Measurements from ENCODE around the gene TRMT11. TPM values are rescaled to one million over a fixed set of nuclear protein-coding genes. Genes with fewer than 3 reads are reported as not detected.
"Not testable (repeated sequence)": the region's sequence is repeated elsewhere in the genome, so short reads cannot be mapped to it uniquely, and the experiment has no call there.

TRMT11 gene
- total RNA-seq, 2 donors from 2014 or later, result 39.5 to 44.1 TPM

DNA sequence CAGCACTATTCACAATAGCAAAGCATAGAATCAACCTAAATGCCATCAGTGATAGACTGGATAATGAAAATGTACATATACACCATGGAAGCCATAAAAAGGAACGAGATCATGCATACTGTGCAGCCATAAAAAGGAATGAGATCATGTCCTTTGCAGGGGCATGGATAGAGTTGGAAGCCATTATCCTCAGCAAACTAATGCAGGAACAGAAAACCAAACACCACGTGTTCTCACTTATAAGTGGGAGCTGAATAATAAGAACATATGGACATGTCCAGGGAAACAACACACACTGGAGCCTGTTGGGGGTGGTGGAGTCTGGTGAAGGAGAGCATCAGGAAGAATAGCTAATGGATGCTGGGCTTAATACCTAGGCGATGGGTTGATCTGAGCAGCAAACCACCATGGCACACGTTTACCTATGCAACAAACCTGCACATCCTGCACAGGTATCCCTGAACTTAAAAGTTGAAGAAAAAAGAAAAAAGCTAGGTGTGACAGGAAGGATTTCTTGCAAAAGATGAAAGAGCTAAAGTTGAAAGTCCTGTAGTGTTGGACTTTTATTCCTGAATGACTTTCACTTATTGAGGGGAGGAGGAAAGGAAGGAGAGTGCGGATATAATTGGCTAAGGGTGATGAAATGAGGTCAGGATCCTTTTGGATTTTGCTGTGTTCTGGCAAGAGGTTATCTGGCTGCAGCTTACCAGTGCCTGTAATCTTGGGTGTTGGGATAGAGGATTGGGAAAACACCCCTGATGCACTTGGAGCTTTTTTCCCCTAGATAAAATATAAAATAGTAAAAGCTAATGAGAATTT, 8.5 kb downstream of the TRMT11 start:
- H3K27ac Mint-ChIP-seq, result no peak overlapping the region
- H3K36me3 Mint-ChIP-seq (ENCODE audit: low read depth), result peaks cover 53% of the 10 kb centered on the region
- no peaks in the 10 kb centered on the region for H3K27me3 Mint-ChIP-seq

GRCh38 chr6:125995972-125996580, 9.7 kb downstream of the TRMT11 start:
- Mint-ChIP-seq H3K36me3 (ENCODE audit: low read depth) (peaks cover 65% of the 10 kb centered on the region), H3K27me3 (no peaks in the 10 kb centered on the region), H3K4me3 (peak overlapping the region; percentile 62), H3K27ac (no peak overlapping the region), H3K9me3 (no peaks in the 10 kb centered on the region), H3K4me1 (peaks cover 25% of the 10 kb centered on the region)
- peak; percentile 85 for ATAC-seq (replicated peaks)

More for the DNA sequence above, 8.5 kb downstream of the TRMT11 start:
- no peak overlapping the region for H3K4me3 Mint-ChIP-seq
- no peaks in the 10 kb centered on the region for H3K9me3 Mint-ChIP-seq
- H3K4me1 Mint-ChIP-seq, result peaks cover 25% of the 10 kb centered on the region
- ATAC-seq (replicated peaks), result no peak

DNA sequence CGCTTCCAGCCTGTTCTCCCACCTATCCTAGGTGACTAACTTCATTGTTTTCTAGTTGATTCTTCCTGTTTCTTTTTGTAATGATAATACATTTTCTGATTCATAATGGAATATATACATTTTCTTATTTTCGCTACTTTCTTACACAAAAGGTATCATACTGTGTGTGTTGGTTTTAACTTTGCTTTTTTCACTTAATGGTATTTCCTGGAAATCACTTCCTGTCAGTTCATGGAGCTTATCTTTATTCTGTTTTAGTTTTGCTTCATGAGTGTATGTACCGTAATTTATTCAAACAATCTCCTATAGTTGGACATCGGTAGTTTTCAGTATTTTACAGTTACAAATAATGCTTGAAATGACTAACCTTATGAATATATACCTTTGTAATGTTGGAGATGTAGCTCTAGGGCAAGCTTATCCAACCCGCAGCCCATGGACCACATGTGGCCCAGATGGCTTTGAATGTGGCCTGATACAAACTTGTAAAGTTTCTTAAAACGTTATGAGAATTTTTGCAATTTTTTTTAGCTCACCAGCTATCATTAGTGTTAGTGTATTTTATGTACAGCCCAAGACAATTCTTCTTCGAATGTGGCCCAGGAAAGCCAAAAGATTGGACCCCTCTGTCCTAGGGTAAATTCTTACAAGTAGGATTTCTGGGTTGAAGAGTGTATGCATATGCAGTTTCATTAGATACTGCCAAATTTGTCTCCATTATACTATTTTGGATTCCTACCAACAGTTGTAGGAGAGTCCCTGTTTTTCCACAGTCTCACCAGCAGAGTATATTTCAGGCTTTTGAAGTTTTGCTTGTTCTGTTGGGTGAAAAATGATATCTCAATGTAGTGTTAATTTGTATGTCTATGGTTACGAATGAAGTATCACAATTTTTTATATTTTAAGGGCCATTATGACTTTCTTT, 16.7 kb downstream of the TRMT11 start:
- H3K4me3 Mint-ChIP-seq, result peak overlapping the region; percentile 19
- H3K27ac Mint-ChIP-seq, result peak overlapping the region; percentile 8
- ATAC-seq (replicated peaks), result peak; percentile 56
- H3K9me3 Mint-ChIP-seq, result no peaks in the 10 kb centered on the region
- no peaks in the 10 kb centered on the region for H3K27me3 Mint-ChIP-seq
- peaks cover 96% of the 10 kb centered on the region for H3K36me3 Mint-ChIP-seq (ENCODE audit: low read depth)
- H3K4me1 Mint-ChIP-seq, result peaks cover 17% of the 10 kb centered on the region

GRCh38 chr6:126007800-126008199, 21.5 kb downstream of the TRMT11 start:
- ATAC-seq (replicated peaks), result no peak
- H3K27ac Mint-ChIP-seq, result no peak overlapping the region

DNA sequence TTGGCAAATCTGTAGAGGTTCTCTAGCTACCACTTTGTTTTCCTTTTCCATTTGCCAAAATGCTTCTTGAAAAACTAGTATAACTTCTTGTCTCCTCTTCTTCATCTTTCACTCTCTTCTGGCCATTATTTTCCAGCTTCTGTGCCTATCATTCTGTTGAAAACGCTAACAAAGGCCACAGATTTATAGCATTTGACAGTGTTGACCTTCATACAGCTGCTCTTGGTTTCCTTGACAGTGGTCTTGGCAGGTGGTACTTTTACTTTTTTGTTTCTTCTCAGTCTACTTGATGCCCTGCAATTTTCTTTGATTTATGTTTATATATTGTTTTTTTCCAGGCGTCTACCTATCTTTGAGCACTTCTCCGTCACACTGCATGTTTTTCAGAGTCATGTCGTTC, 23.7 kb downstream of the TRMT11 start:
- ATAC-seq (replicated peaks), result no peak
- Mint-ChIP-seq H3K27me3 (no peaks in the 10 kb centered on the region), H3K4me3 (no peak overlapping the region), H3K27ac (no peak overlapping the region), H3K4me1 (no peaks in the 10 kb centered on the region), H3K36me3 (ENCODE audit: low read depth) (peaks cover 92% of the 10 kb centered on the region), H3K9me3 (no peaks in the 10 kb centered on the region)

More at GRCh38 chr6:126007800-126008199, 21.5 kb downstream of the TRMT11 start:
- H3K27me3 Mint-ChIP-seq, result no peaks in the 10 kb centered on the region
- H3K4me3 Mint-ChIP-seq, result no peak overlapping the region
- peaks cover 3% of the 10 kb centered on the region for H3K4me1 Mint-ChIP-seq
- H3K36me3 Mint-ChIP-seq (ENCODE audit: low read depth), result peaks cover 93% of the 10 kb centered on the region
- no peaks in the 10 kb centered on the region for H3K9me3 Mint-ChIP-seq

- Mint-ChIP-seq H3K9me3 (no peaks in the 10 kb centered on the region), H3K27me3 (no peaks in the 10 kb centered on the region), H3K4me1 (peaks cover 5% of the 10 kb centered on the region), H3K27ac (no peak overlapping the region), H3K36me3 (ENCODE audit: low read depth) (peaks cover 98% of the 10 kb centered on the region), H3K4me3 (no peak overlapping the region)
- ATAC-seq (replicated peaks), result no peak
Measured at GRCh38 chr6:126015863-126016262, 29.5 kb downstream of the TRMT11 start.

DNA sequence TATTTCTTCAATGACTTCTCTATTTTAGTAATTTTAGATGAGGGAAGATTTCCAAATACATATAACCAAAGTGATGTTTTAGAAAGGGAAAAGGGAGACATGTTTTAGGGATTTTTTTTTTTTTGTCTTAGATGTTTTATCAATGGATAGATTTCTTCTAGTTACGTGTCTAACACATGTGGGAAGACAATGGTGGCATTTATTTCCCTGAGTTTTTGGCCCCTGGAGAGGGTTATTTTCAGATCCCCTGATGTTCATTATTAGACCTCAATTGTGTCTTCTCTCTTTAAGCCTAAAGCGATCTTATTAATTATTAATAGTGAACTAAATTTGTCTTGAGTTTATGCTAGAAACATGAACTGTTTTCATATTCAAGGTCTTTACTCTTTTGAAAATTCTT, 30.3 kb downstream of the TRMT11 start:
- H3K4me3 Mint-ChIP-seq, result no peak overlapping the region

DNA sequence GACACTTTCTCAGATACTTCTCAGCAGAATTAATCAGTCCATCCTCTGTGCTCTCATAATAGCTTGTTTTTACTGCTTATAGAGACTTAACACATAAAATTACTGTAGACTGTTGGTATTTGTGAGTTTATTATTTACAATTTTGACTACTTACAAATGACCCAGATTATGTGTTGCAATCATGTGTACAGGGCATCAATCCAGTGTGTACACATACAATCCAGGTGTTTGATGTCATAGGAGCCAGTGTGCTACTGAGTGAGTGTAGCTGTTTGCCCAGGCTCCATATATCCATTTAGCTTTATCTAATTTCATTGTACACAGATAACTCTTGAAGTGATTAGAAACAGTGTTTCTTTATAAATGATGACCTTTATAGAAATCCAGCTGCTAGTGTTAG, 31.3 kb downstream of the TRMT11 start:
- Mint-ChIP-seq H3K27me3 (no peaks in the 10 kb centered on the region), H3K4me1 (peaks cover 5% of the 10 kb centered on the region), H3K4me3 (no peak overlapping the region), H3K9me3 (no peaks in the 10 kb centered on the region), H3K27ac (no peak overlapping the region), H3K36me3 (ENCODE audit: low read depth) (peaks cover 98% of the 10 kb centered on the region)
- no peak for ATAC-seq (replicated peaks)

More for the DNA sequence above, 30.3 kb downstream of the TRMT11 start:
- H3K9me3 Mint-ChIP-seq, result no peaks in the 10 kb centered on the region
- no peaks in the 10 kb centered on the region for H3K27me3 Mint-ChIP-seq
- peaks cover 98% of the 10 kb centered on the region for H3K36me3 Mint-ChIP-seq (ENCODE audit: low read depth)
- H3K4me1 Mint-ChIP-seq, result peaks cover 5% of the 10 kb centered on the region
- no peak overlapping the region for H3K27ac Mint-ChIP-seq
- ATAC-seq (replicated peaks), result no peak

GRCh38 chr6:126020305-126021050, 34.1 kb downstream of the TRMT11 start:
- Mint-ChIP-seq H3K4me1 (peaks cover 2% of the 10 kb centered on the region), H3K4me3 (no peak overlapping the region), H3K27ac (no peak overlapping the region), H3K27me3 (no peaks in the 10 kb centered on the region), H3K9me3 (no peaks in the 10 kb centered on the region), H3K36me3 (ENCODE audit: low read depth) (peaks cover 98% of the 10 kb centered on the region)
- ATAC-seq (replicated peaks), result no peak

DNA sequence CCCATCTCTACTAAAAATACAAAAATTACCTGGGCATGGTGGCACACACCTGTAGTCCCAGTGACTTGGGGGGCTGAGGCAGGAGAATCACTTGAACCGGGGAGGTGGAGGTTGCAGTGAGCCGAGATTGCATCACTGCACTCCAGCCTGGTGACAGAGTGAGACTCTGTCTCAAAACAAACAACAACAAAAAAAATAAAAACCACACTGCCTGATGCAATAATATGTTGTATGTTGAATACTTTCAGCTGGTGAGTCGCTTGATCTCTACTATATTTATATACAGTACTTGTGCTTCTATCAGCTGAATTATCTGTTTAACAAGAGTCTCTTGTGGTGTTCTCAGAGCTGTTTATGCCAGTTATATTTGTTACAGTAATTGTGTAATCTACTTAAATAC, 37.1 kb downstream of the TRMT11 start:
- not testable (repeated sequence) for H3K4me1 Mint-ChIP-seq; H3K27ac Mint-ChIP-seq; ATAC-seq (replicated peaks); H3K4me3 Mint-ChIP-seq; H3K27me3 Mint-ChIP-seq; H3K9me3 Mint-ChIP-seq
- peaks cover 98% of the 10 kb centered on the region for H3K36me3 Mint-ChIP-seq (ENCODE audit: low read depth)

DNA sequence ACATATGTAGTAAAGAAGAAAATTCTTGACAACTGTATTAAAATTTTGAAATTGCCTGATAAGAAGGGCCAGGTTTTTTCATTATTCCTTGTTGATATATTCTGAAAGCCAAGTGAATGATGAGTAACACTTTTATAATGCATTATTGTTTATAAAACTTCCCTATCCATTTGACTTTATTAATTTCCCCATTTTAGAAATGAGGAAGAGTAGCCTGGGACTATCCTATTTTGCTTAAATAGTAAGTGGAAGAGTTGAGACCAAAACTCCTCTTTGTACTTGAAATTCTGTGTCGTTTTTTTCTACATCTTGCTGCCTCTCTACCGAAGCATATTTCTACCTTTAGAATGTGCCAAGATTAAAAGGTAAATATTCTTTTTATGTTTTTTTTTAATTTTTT, 39.7 kb downstream of the TRMT11 start:
- Mint-ChIP-seq H3K27ac (no peak overlapping the region), H3K4me3 (no peak overlapping the region), H3K36me3 (ENCODE audit: low read depth) (peaks cover 91% of the 10 kb centered on the region), H3K27me3 (no peaks in the 10 kb centered on the region), H3K4me1 (no peaks in the 10 kb centered on the region), H3K9me3 (no peaks in the 10 kb centered on the region)
- ATAC-seq (replicated peaks), result no peak

GRCh38 chr6:126027601-126028000, 41.3 kb downstream of the TRMT11 start:
- no peaks in the 10 kb centered on the region for H3K27me3 Mint-ChIP-seq
- H3K4me3 Mint-ChIP-seq, result no peak overlapping the region
- no peaks in the 10 kb centered on the region for H3K9me3 Mint-ChIP-seq
- peaks cover 90% of the 10 kb centered on the region for H3K36me3 Mint-ChIP-seq (ENCODE audit: low read depth)
- no peak overlapping the region for H3K27ac Mint-ChIP-seq
- no peak for ATAC-seq (replicated peaks)
- no peaks in the 10 kb centered on the region for H3K4me1 Mint-ChIP-seq

DNA sequence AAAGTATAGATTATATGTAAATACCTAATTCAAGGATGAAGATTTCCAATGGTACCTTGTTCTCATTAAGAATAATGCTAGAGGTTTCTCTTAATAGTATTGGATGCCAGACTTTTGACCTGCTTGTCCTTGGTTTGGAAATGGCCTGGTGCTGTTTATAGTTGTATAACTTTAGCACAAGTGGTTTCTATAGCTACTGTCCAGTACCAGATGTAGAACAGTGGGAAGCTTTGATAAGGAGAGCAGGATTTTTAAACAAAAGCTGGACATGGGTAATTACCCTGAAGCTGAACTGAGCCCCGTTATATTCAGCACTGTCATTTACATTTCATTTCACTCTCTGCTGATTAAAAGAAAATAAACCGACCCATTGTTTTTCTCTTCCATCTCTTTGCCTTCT, 43.7 kb downstream of the TRMT11 start:
- Mint-ChIP-seq H3K4me3 (no peak overlapping the region), H3K4me1 (no peaks in the 10 kb centered on the region), H3K27ac (no peak overlapping the region), H3K36me3 (ENCODE audit: low read depth) (peaks cover 89% of the 10 kb centered on the region), H3K27me3 (no peaks in the 10 kb centered on the region), H3K9me3 (no peaks in the 10 kb centered on the region)
- no peak for ATAC-seq (replicated peaks)

- Mint-ChIP-seq H3K27me3 (no peaks in the 10 kb centered on the region), H3K27ac (no peak overlapping the region), H3K4me3 (no peak overlapping the region), H3K36me3 (ENCODE audit: low read depth) (peaks cover 89% of the 10 kb centered on the region), H3K4me1 (peaks cover 4% of the 10 kb centered on the region), H3K9me3 (no peaks in the 10 kb centered on the region)
- no peak for ATAC-seq (replicated peaks)
Measured at GRCh38 chr6:126033696-126034095, 47.4 kb downstream of the TRMT11 start.

Data from activated T-helper 17 cell treated with anti-CD3 and anti-CD28 coated beads, Interleukin-2, amount 50 U/mL, for 72 hours (primary cell).